Activated T-cell treated with anti-CD3 and anti-CD28 coated beads for 24 hours (primary cell): ENCODE data around the gene IL17REL.
"Not testable (repeated sequence)": the region's sequence is repeated elsewhere in the genome, so short reads cannot be mapped to it uniquely, and the experiment has no call there.

Source experiments
- DNase-seq: peaks from one replicate; pipeline ENCODE4 v3.0.0-alpha.2; 2020; ENCODE audit warnings: low read depth

Gene IL17REL

GRCh38 chr22:49986325-49986724 is 26.2 kb downstream of the IL17REL start:
- DNase-seq: no peak

DNA sequence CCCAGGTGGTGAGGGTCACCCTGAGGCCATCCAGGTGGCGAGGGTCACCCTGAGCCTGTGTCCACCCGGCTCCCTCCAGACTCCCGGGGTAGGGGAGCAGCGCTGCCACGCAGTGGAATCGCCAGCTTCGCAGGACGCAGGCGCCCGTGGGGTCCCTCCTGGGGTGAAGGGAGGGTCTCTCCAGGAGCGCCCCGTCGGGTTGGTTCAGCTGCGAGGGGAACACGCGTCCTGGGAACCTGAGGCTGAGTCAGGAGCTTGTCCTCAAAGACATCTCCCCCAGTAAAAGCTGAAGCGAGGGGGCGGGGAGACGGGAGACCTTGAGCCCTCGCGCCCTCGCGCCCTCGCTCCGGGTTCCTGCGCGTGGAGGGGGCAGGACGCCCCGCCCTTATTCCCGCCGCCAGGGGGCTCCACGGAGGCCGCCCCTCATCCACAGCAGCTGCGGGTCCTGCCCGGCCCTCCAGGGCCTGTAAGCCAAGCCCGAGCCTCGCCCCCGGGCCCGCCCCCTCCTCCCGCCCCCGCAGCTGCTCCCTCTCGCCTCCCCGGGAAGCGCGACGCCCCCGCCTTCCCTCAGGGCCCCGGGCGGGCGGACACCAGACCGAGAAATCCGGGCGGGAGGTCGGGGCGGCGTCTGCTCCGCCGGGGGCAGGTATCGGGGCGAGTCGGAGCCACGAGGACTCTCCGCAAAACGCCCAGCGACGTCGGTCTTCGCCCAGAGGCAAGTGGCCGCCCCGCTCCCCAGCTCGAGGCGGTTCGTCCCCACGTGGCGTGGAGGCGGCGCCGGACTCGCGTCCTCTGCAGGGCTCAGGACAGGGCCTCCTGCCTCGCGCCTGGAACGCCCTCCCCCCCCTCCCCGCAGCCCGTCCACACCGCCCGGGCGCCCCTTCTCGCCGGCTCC is 29.2 kb downstream of the IL17REL start:
- DNase-seq: no peak

DNA sequence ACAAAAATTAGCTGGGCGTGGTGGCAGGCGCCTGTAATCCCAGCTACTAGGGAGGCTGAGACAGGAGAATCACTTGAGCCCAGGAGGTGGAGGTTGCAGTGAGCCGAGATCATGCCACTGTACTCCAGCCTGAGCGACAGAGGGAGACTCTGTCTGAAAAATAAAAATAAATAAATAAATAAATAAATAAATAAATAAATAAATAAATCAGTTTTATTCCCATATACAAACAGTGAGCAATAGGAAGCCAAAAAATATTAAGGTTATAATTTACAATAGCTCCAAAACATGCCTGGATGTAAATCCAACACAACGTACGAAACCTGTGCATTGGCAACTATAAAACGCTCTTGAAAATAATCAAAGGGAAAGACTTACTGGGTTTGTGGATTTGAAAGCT is 30.8 kb downstream of the IL17REL start:
- not testable (repeated sequence) for DNase-seq

GRCh38 chr22:49979587-49980264 is 32.8 kb downstream of the IL17REL start:
- no peak for DNase-seq

- DNase-seq: no peak
These were observed 35.0 kb downstream of the IL17REL start for GRCh38 chr22:49977578-49977977.

DNA sequence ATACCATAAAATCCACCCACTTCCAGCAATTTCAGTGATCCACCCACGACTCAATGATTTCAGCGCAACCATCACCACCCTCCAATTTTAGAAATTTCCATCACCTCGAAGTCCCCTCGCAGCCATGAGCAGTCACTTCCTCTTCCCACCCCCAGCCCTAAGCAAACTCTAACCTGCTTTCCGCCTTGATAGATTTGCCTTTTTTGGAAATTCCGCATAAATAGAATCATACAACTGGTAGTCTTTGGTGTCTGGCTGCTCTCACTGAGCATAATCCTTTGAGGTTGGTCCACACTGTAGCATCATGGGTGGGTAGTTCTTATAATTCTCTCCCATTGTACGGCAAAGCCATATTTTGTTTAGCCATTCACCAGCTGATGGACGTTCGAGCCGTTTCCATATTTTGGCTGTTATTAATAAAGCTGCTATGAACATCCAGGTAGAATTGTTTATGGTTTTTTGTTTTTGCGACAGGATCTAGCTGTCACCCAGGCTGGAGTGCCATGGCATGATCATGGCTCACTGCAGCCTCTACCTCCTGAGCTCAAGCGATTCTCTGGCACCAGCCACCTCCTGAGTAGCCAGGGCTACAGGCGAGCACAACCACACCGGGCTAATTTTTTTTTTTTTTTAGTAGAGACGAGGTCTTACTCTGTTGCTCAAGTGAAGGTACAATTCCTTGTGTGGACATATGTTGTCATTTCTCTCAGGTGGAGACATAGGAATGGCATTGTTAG is 36.0 kb downstream of the IL17REL start:
- DNase-seq: peak; percentile 58

- DNase-seq: no peak
These were observed 36.8 kb downstream of the IL17REL start for GRCh38 chr22:49975543-49976389.

GRCh38 chr22:49973018-49973961 is 39.3 kb downstream of the IL17REL start:
- no peak for DNase-seq

DNA sequence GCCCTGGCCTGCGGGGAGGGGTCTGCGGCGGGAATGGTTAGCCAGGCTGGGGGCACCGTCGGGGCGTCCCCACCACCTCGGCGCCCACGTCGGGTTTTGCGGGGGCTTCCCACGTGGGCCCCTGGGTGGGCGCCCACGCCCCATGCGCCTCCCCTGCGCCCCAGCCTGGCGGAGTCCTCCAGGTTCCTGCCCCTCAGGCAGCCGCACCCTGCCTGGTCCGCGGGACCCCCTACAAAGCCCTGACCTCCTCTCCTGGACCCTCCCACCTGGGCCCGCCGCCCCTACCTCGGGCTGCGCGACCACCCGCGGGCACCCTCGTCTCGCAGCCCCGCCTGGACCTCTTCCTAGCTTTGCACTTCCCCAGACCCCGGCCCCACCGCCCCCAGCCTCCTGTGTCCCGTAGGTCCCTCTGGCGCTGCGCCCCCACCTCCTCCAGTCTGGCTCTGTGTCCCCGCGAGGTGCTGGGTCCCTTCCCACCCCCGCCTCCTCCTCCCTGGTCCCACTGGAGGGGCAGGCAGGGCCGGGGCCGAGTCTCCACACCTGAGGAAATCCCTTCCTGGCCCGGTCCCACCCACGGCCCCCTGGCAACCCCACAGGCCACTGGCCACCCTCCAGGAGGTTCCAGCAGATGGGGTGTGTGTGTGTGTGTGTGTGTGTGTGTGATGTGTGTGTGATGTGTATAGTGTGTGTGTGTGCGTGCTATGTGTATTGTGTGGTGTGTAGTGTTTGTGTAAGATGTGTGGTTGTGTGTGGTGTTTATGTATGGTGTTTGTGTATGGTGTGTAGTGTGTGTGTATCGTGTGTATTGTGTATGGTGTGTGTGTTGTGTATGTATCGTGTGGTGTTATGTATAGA is 40.2 kb downstream of the IL17REL start:
- no peak for DNase-seq

- DNase-seq: peak; percentile 71
These were observed 41.1 kb downstream of the IL17REL start for GRCh38 chr22:49971232-49972162.

DNA sequence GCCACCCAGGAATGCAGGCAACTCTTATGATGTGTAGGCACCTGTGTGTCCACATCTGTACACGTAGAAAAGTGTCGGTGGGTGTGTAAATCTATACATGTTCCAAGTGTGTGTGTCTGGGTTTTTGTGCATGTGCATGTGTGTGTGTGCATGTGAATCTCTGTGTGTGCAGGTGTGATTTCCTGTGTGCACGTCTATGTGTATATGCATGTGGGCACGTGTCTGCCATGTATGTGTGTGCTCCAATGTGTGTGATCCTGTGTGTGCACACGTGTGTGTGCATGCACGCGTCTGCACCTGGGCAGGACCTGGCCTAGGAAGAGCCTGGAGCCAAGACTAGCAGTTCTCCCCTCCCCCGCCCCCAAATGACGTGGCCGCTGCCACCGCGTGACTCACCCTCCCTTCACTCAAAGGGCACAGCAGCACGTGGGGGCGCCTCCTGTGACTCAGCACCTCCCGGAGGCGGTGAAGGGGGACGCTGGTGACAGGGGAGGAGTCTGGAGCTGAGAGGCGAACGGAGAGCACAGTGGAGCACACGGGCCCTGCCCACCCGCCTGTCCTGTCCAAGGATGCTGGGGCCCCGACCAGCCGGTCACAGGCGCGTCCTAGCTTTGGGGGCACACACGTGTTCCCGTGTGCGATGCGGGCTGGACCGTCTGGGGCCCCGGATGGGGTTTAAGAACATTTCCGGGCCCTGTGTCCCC is 41.9 kb downstream of the IL17REL start:
- peak; percentile 94 for DNase-seq

DNA sequence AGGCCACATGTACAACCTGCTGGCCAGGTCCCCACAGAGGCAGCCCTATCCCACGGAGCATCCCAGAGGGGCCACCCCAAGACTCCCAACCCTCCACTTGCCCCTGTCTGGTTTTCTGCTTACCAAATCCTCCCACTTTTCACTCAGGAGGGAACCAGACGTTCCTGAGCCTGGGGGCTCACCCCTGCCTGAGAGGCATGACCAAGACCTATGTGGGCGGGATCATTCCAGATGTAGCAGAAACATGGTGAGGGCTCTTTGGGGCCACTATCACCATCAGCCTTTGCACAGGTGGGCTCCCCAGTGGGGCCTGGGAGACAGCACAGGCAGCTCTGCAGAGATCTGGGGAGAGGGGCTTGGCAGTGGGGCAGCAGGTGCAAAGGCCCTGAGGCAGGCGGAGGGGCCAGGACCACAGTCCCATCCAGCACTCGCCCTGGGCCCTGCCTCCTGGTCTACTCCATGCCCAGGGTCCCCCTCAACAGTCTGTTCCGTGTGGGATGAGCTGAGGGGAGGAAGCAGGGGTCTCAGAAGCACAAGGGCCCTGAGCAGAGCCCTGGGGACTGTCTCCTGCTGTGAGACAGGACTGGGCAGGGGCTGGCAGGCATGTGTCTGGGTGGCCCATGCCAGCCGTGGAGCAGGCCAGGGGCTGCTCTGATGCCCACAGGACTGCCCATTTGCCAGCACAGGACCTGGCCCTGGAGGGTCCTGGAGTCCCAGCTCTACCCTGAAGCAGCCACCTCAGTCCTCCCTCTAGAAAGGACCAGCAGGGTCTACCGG is 42.6 kb downstream of the IL17REL start:
- DNase-seq: no peak

- DNase-seq: no peak
These were observed 43.5 kb downstream of the IL17REL start for GRCh38 chr22:49968831-49969661.

DNA sequence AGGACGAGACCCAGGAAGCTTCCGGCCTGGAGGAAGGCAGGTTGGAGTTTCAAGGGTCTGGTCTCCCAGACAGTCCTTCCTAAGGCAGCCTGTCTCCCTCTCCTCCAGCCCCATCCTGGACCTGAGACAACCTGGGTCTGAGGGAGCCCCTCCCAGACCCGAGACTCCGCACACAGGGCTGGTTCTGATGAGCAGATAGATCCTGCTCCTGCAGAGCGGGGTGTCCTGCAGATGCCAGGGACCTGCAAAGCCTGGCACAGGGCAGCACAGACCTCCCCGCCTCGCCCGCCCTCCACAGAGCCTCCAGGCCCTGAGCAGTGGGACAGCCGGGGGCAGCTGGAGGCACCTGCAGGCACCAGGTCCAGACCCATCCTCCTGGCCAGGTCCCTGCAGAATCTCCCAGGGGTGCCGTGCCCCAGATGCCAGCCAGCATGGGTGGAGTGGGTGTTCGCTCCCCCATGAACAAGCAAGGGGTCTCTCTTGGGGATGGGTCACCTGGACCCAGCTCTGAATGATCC is 44.2 kb downstream of the IL17REL start:
- no peak for DNase-seq

- DNase-seq: no peak
These were observed 44.8 kb downstream of the IL17REL start for GRCh38 chr22:49967706-49968208.
